C4-2B (cell line): ENCODE data around the gene VRK1.

Experiments
- CTCF ChIP-seq: fragments of 450-650 bp; conservative IDR thresholded peaks from 2 replicates; pipeline ENCODE4 v1.5.1; 2017; ENCODE audit warnings: mild to moderate bottlenecking
- ZFX ChIP-seq: fragments of 450-650 bp; IDR thresholded peaks from 2 replicates; pipeline ENCODE4 v1.6.1; 2017

GRCh38 chr14:96790186-96790585, 7.0 kb upstream of the VRK1 start:
- no peak for TF ChIP-seq CTCF
- no peak for TF ChIP-seq ZFX
